SU-DHL-6 (cell line): Measurements from ENCODE around the gene SVIL.

Experiments used
- H2AFZ ChIP-seq: fragments of 200-600 bp; sonication (generic); 2 replicates; pipeline ENCODE4 v1.6.1; 2014; ENCODE audit warnings: low read depth, mild to moderate bottlenecking, moderate library complexity, mixed read lengths, antibody characterized with exemption, low read length; ENCODE audit not compliant: severe bottlenecking
- H3F3A ChIP-seq: fragments of 200-600 bp; shearing (Covaris generic); 2 replicates; pipeline ENCODE4 v1.6.0; 2016; ENCODE audit warnings: antibody characterized with exemption, mild to moderate bottlenecking; ENCODE audit not compliant: insufficient read depth
- H3K27ac ChIP-seq: fragments of 200-600 bp; sonication (generic); 2 replicates; pipeline ENCODE4 v1.5.1; 2016; ENCODE audit warnings: low read depth, mild to moderate bottlenecking, low read length, moderate library complexity, mixed read lengths
- H3K27me3 ChIP-seq: fragments of 200-600 bp; sonication (generic), shearing (Covaris generic); 2 replicates; pipeline ENCODE4 v1.6.0; 2014; ENCODE audit warnings: mild to moderate bottlenecking, low read length
- H3K36me3 ChIP-seq: fragments of 200-600 bp; sonication (generic); 2 replicates; pipeline ENCODE4 v1.6.1; 2014; ENCODE audit warnings: mild to moderate bottlenecking, low read length, mixed read lengths
- H3K4me2 ChIP-seq: fragments of 300-600, 200-600 bp; shearing (Covaris generic), sonication (generic); 2 replicates; pipeline ENCODE4 v1.6.0; 2014; ENCODE audit warnings: low read length, low read depth, mild to moderate bottlenecking; ENCODE audit not compliant: poor library complexity, severe bottlenecking
- H3K4me3 ChIP-seq: fragments of 200-600 bp; sonication (generic); 2 replicates; pipeline ENCODE4 v1.5.1; 2014; ENCODE audit warnings: antibody characterized with exemption, low read length, mild to moderate bottlenecking, mixed read lengths; ENCODE audit not compliant: insufficient read depth, poor library complexity, severe bottlenecking
- H3K79me2 ChIP-seq: fragments of 200-600 bp; sonication (generic); 2 replicates; pipeline ENCODE4 v1.6.1; 2014; ENCODE audit warnings: mild to moderate bottlenecking, low read length, moderate library complexity; ENCODE audit not compliant: insufficient read depth
- H3K9ac ChIP-seq: fragments of 200-600 bp; sonication (generic); 2 replicates; pipeline ENCODE4 v1.7.0; 2014; ENCODE audit warnings: mild to moderate bottlenecking, low read length
- H3K9me2 ChIP-seq: fragments of 200-600 bp; sonication (generic); replicated peaks from 2 replicates; pipeline ENCODE4 v1.6.1; 2014; ENCODE audit warnings: low read length; ENCODE audit not compliant: insufficient read depth
- H3K9me3 ChIP-seq: fragments of 200-600 bp; sonication (generic); 2 replicates; pipeline ENCODE4 v1.6.1; 2014; ENCODE audit warnings: low read length, mixed read lengths; ENCODE audit not compliant: insufficient read depth
- H4K20me1 ChIP-seq: fragments of 200-600 bp; sonication (generic); 2 replicates; pipeline ENCODE4 v1.6.1; 2014; ENCODE audit warnings: low read depth, mild to moderate bottlenecking, antibody characterized with exemption, low read length, moderate library complexity, mixed read lengths
- CTCF ChIP-seq: fragments of 200-600 bp; sonication (generic); IDR thresholded peaks from one replicate; pipeline ENCODE4 v1.5.1; 2017; ENCODE audit warnings: antibody characterized with exemption, mild to moderate bottlenecking, low read length, moderate library complexity; ENCODE audit not compliant: insufficient read depth, poor library complexity, severe bottlenecking
- EZH2phosphoT487 ChIP-seq: fragments of 200-600 bp; sonication (generic), shearing (Covaris generic); conservative IDR thresholded peaks from 2 replicates; pipeline ENCODE4 v1.6.1; 2018; ENCODE audit warnings: mild to moderate bottlenecking, antibody characterized with exemption, low read length, moderate library complexity, mixed read lengths

Gene SVIL

GRCh38 chr10:29412485-29412884, 222.3 kb downstream of the SVIL start:
- no peaks in the 10 kb centered on the region for H3K79me2 ChIP-seq
- H3K9me2 ChIP-seq = no peaks in the 10 kb centered on the region
- H3K9ac ChIP-seq = no peak overlapping the region
- no peaks in the 10 kb centered on the region for H4K20me1 ChIP-seq
- H3K27ac ChIP-seq = no peak overlapping the region
- H3K9me3 ChIP-seq = peaks cover 6% of the 10 kb centered on the region; the same call in 1 of the 2 replicates
- H3F3A ChIP-seq = no peaks in the 10 kb centered on the region
- no peaks in the 10 kb centered on the region for H3K27me3 ChIP-seq
- TF ChIP-seq CTCF = no peak
- TF ChIP-seq EZH2phosphoT487 = no peak
- no peak overlapping the region for H3K4me2 ChIP-seq
- H3K36me3 ChIP-seq = no peaks in the 10 kb centered on the region
- no peak overlapping the region for H3K4me3 ChIP-seq
- no peak overlapping the region for H2AFZ ChIP-seq

GRCh38 chr10:29411666-29412315, 223.0 kb downstream of the SVIL start:
- Histone ChIP-seq H3F3A (no peaks in the 10 kb centered on the region), H3K9me3 (peaks cover 9% of the 10 kb centered on the region; the same call in 1 of the 2 replicates), H3K4me3 (no peak overlapping the region), H3K4me2 (no peak overlapping the region), H3K36me3 (no peaks in the 10 kb centered on the region), H3K9ac (no peak overlapping the region), H2AFZ (no peak overlapping the region), H3K79me2 (no peaks in the 10 kb centered on the region), H4K20me1 (no peaks in the 10 kb centered on the region), H3K9me2 (no peaks in the 10 kb centered on the region), H3K27ac (no peak overlapping the region), H3K27me3 (no peaks in the 10 kb centered on the region)
- TF ChIP-seq CTCF = no peak
- no peak for TF ChIP-seq EZH2phosphoT487

GRCh38 chr10:29409241-29410054, 225.3 kb downstream of the SVIL start:
- no peak overlapping the region for H3K4me3 ChIP-seq
- H3K9ac ChIP-seq = no peak overlapping the region
- H4K20me1 ChIP-seq = no peaks in the 10 kb centered on the region
- H3F3A ChIP-seq = no peaks in the 10 kb centered on the region
- H3K27me3 ChIP-seq = no peaks in the 10 kb centered on the region
- H3K4me2 ChIP-seq = no peak overlapping the region
- H3K79me2 ChIP-seq = no peaks in the 10 kb centered on the region
- H3K27ac ChIP-seq = no peak overlapping the region
- no peak for TF ChIP-seq EZH2phosphoT487
- no peak for TF ChIP-seq CTCF
- H3K9me3 ChIP-seq = peaks cover 9% of the 10 kb centered on the region; the same call in 1 of the 2 replicates
- no peaks in the 10 kb centered on the region for H3K9me2 ChIP-seq
- H3K36me3 ChIP-seq = no peaks in the 10 kb centered on the region
- H2AFZ ChIP-seq = no peak overlapping the region
